CD4-positive, alpha-beta T cell treated with Interleukin-2 at 100 ng/mL for 4 hours (primary cell): ENCODE data around the gene AK5.

Source experiments
- DNase-seq: peaks from one replicate; pipeline ENCODE4 v3.0.0-alpha.2; 2020; ENCODE audit warnings: low spot score

Gene AK5

DNA sequence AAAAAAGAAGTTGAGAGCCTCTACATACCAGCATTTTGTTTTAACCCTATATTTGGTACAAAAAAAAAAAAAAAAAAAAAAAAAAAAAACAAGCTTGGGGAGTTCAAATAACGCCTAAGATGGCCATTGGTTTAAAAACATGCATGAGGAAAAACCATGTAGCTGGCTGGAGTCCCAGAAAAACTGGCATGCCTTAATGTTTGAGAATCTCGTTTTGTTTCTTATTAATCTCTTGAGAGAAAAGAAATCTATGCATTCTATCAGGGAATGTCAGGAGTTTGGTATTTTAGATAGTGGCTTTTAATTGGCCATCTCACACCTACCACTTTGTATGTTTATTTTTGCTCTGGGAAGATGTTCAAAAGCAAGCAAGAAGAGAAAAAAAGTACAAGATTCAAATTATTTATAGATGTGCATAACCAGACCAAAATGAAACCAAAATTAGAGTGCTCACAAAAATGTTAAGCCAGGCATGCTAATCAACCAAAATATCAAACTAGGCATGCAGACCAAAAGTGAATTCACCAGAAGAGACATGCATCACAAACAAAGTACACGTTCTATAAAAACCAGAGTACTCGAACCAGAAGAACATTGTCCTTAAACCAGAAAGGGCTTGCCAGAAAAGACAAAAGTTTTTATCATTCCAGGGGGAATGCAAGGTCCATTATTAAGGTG, 156.6 kb downstream of the AK5 start:
- no peak for DNase-seq

GRCh38 chr1:77446841-77447555, 165.2 kb downstream of the AK5 start:
- DNase-seq = no peak

DNA sequence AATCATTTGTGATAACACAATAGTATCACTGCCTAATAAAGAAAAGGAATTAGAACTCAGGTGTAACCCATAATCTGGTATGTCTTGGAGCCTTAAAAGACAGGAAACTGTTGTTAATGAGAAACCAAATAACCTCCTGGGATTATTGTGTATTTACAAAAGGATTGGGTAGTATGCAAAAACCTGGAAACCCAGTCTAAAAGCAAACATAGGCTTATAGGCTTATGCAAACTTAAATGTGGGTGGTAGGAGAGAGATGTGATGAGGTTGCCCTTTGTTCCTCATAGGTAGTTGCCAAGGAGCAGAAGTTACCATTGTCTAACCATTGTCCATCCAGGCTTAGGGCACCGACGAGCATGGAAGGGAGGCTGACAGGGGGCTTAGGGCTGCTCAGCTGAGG, 165.8 kb downstream of the AK5 start:
- DNase-seq = no peak

DNA sequence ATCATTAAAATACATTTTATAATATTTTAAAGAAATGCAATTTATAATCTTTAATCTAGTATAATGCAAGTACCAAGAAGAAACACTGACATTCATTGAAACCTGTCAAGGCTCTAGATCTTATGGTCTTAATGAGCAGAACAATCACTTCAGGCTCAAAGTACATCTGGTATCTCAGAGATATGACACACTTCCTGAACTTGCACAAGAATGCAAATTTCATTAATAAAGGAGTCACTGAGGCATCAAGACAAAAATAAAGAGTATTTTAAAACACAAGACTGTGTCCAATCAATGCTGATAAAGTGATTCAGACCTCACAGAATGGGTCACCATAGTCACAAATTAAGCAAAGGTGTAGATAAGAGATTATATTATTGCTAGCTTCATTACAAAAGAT, 178.1 kb downstream of the AK5 start:
- DNase-seq = no peak

GRCh38 chr1:77461691-77462090, 179.9 kb downstream of the AK5 start:
- DNase-seq = no peak

DNA sequence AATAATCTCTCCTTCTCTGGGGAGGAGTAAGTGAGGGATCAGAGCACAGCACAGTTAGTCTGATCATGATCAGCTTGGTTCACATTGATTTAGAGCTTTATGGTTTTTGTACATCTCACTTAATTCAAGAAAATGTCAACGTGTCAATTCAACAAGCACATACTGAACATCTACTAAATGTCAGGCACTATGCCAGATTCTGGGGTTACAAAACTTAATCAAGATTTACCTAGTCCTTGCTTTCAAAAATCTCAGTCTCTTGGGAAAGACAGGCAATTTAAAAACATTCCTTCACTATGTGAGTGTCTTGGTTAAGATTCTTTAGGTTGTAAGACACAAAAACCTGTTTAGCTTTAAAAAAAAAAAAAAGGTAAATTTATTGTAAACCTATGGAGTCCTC, 181.4 kb downstream of the AK5 start:
- no peak for DNase-seq

DNA sequence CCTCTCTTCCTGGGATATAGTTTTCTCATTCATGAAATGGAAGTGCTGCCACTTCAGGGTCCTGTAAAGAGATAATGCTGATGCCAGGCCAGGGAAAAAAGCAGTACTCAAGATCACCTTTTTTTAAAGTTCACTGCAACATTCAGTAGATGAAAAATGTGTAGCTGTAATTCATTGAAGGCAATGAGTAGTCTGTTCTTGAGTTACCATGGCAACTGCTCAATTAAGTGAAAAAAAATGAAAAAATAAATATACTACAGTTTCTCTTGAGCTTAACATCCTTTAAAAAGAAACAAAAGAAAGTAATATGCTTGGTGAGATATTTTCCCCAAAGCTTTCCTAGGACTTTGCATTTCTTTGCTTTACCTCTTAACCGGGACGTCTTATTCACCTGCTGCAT, 183.3 kb downstream of the AK5 start:
- DNase-seq = no peak

GRCh38 chr1:77465922-77466321, 184.1 kb downstream of the AK5 start:
- DNase-seq = no peak

DNA sequence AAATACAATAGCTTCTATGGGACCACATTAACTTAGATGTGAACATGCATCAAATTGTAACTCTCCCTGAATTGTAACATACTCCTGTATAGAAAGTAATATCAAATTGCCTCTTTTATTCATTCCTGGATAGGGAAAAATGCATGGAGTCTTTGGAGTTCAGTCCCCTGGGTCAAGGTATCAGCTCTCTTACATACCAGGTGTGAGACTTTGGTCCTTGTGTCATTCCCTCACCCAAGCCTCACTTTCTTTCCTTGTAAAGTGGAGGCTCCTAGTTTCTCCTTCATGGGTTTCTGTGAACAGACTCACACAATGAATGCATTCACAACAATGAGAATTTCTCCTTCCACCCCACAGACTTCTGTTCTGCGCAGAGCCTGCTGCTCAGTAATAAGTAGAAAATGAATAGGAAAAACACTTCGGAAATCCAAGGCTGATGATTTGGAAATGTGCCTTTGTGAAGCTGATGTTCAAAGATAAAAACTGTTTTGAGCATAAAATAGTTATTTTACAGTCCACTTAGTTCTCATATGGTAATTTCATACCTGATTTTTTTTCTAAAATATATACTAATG, 185.3 kb downstream of the AK5 start:
- no peak for DNase-seq

- DNase-seq = no peak
Observed at GRCh38 chr1:77467741-77468140, 185.9 kb downstream of the AK5 start.

- DNase-seq = no peak
Observed at GRCh38 chr1:77468257-77468948, 186.6 kb downstream of the AK5 start.

DNA sequence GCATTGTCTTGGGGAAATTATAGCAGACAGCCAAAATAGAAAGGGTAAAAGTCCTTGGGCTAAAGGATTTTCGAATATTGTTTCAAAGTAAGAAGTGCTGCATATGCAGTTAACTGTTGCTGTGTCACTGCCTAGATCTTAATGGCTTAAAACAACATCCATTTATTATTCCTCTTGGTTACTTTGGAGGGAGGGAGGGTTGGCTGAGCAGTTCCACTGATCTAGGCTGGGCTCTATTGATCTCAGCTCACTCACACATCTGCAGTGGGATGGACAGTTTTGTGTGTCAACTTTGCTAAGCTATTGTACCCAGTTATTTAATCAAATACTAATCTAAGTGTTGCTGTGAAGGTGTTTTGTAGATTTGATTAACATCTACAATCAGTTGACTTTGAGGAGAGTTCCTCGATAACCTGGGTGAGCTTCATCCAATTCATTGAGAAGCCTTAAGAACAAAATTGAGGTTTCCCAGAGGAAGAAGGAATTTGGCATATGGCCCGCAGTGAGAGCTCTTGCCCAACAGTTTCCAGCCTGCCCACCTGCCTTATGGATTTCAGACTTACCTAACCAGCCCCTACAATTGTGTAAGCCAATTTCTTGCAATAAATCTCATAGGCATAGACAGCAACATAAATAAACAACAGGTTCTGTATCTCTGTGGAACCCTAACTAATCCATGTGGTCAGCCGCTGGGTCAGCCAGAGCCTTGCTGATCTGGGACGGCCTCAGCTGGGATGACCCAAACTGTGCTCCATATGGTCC, 187.3 kb downstream of the AK5 start:
- no peak for DNase-seq

DNA sequence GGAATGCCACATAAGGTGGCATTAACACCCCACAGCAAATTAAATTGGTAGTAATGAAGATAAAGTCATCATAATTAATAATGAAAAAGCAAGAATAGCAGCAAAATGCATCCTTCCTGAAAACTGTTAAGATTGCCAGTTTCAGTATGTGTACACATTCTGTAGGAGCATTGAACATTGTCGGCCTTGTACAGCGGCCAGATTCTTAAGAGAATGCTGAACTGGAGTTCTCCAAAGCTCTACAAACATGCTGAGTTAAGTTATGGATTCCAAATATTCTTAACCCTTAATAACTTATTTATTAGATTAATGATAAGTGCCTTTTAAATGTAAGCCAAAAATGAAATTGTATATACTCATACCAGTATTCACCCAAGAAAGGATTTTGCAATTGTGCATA, 189.9 kb downstream of the AK5 start:
- no peak for DNase-seq

DNA sequence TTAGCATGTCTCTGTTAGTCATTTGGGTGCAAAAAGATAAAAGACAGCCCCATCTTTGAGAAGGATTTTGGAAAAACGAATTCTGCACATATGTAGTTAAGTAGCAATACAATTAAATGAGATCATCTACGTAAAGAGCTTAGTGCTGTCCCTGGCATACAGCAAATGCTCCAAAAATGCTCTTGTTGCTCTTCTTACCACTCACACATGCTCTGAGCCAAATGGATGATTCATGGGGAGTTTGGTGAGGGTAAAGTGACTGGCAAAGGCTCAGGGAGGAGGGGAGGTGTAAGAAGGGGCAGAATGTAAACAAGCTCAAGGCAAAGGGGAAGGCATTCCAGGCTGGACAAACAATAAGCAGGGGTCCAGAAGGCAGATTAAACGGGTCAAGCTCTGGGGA, 191.9 kb downstream of the AK5 start:
- no peak for DNase-seq

DNA sequence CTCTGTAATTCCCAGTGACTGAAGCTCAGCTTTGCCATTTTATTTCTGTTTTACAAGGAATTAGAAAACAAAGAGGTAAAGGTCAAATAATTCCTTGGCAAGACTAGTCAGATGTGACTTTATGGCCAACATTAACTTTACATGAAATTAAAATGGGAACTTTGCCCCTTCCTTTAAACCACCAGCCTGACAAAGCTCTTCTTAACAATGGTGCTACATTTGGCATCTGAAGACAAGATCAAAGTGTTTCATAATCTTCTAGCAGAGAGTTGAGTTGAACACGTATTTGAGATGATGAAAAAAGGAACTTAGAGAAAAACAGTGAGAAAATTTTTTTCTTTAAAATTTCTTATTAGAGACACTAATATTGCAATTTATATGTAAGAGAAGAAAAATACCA, 193.8 kb downstream of the AK5 start:
- no peak for DNase-seq

GRCh38 chr1:77476475-77476874, 194.7 kb downstream of the AK5 start:
- DNase-seq = no peak

GRCh38 chr1:77484334-77484733, 202.5 kb downstream of the AK5 start:
- DNase-seq = no peak

DNA sequence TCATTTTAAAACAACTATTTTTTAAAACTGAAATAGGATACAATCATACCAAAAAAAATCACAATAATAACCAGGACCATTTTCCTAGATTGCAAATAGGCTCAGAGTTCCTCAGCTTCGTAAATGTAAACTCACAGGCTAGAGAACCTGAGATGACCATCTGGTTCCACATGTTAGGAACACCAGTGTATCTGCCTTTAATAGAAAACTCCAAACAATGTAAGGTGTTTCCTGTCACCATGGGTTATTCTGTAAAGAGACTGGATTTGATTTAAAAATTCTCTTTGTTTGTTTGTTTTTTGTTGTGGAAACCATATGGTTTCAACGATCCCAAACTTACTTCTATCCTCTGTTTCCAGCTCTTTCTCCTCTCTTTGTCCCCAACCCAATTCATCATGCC, 203.1 kb downstream of the AK5 start:
- DNase-seq = no peak

DNA sequence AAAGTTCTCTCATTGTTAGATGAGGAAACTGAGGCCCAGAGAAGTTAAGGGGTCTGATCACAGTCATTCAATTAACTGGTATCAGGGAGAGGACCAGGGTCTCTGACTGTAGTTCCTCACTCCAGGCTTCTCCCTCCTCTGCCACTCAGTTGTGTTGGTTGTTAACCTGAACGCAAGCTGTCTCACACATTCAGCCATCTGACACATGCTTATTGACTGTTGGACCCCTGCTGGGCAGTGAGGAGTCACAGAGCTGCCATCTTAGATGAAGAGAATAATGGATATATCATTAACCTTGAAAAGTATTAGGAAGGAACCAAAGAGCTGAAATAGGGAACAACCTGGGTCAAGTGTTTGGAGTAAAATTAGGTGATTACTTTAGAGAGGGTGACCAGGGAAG, 205.8 kb downstream of the AK5 start:
- DNase-seq = no peak

DNA sequence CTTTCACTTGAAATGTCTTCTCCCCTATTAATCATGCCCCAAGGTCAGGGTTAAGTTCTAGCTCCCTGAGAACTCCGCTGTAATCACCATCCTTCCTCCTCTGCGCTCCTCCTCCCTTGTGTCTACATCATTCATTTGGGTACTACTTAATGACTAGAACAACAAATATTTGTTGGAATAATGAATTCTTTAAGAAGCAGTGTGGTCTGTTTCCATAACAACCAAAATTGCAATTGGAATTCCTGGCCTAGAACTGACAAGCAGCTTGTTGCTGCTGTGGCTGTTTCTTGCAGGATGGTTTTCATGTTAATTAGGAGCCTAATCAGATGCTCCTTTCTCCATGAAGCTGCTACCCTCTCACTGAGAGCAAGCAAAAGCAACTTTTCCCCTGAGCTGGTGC, 208.1 kb downstream of the AK5 start:
- DNase-seq = no peak

- no peak for DNase-seq
Observed at GRCh38 chr1:77494026-77494425, 212.2 kb downstream of the AK5 start.

- no peak for DNase-seq
Observed at GRCh38 chr1:77498918-77499317, 217.1 kb downstream of the AK5 start.
